DND-41 (cell line): ENCODE results near the gene BEND5.

Source experiments
- EZH2 ChIP-seq: IDR thresholded peaks from 3 replicates; pipeline ENCODE4 v1.6.1; 2012; ENCODE audit warnings: borderline replicate concordance, low read depth, mild to moderate bottlenecking, moderate library complexity, low read length, inconsistent platforms; ENCODE audit not compliant: severe bottlenecking
- TF ChIP-seq, protein P1 (sequence below): IDR thresholded peaks from 2 replicates; pipeline ENCODE4 v1.5.1; 2012; ENCODE audit warnings: borderline replicate concordance, low read length, moderate library complexity, mild to moderate bottlenecking; ENCODE audit not compliant: poor library complexity, severe bottlenecking; ENCODE audit errors: extremely low read depth

DNA sequence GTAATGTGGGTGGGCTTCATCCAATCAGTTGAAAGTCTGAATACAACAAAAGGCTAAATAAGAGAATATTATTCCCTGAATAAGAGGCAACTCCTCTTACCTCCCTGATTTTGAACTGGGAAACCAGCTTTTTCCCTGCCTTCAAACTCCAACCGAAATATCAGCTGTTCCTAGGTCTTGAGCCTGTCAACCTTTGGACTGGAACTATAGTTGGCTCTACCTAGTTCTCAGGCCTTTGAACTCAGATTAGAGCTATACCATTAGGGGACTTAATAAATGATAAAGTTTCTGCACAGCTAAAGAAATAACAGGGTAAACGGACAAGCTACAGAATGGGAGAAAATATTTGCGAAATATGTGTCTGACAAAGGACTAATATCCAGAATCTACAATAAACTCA lies 43.8 kb upstream of the BEND5 start:
- no peak for TF ChIP-seq EZH2
- TF ChIP-seq, protein P1, sequence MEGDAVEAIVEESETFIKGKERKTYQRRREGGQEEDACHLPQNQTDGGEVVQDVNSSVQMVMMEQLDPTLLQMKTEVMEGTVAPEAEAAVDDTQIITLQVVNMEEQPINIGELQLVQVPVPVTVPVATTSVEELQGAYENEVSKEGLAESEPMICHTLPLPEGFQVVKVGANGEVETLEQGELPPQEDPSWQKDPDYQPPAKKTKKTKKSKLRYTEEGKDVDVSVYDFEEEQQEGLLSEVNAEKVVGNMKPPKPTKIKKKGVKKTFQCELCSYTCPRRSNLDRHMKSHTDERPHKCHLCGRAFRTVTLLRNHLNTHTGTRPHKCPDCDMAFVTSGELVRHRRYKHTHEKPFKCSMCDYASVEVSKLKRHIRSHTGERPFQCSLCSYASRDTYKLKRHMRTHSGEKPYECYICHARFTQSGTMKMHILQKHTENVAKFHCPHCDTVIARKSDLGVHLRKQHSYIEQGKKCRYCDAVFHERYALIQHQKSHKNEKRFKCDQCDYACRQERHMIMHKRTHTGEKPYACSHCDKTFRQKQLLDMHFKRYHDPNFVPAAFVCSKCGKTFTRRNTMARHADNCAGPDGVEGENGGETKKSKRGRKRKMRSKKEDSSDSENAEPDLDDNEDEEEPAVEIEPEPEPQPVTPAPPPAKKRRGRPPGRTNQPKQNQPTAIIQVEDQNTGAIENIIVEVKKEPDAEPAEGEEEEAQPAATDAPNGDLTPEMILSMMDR, result no peak
